Measurements from ENCODE around the gene DNER. TPM values are rescaled to one million over a fixed set of nuclear protein-coding genes. Genes with fewer than 3 reads are reported as not detected.

The DNER gene
- total and polyA plus RNA-seq, 10 of the 15 experiments (the other 5 are each of a cell fraction or from before 2014, with no cell fraction given), result 0.04 to 0.08 (median 0.07) TPM; not detected in 7

GRCh38 chr2:229526951-229527350 lies 187.4 kb downstream of the DNER start (continued):
- TF ChIP-seq POU2F2 (IDR thresholded peaks at IDR 0.05; ENCODE audit: borderline replicate concordance, low read depth, low read length) (no peak), TAF1 (IDR thresholded peaks at IDR 0.05; ENCODE audit: borderline replicate concordance, low read depth, low read length) (no peak), CREM (IDR thresholded peaks at IDR 0.05; ENCODE audit: low read depth) (no peak), TARDBP (IDR thresholded peaks at IDR 0.05; ENCODE audit: borderline replicate concordance) (no peak), SREBF2 (IDR thresholded peaks at IDR 0.05; ENCODE audit: low read length) (no peak)

GRCh38 chr2:229524799-229525198 lies 189.6 kb downstream of the DNER start:
- in situ Hi-C loops (cut with MboI) (no loop called here), intact Hi-C loops (cut with micrococcal nuclease; ENCODE audit: unreplicated experiment) (no loop called here)
- ChIA-PET CTCF (no interaction called here), SMC1A (ENCODE audit: uncharacterized antibody, unreplicated experiment) (no interaction called here), POLR2A (no interaction called here), RAD21 (ENCODE audit: unreplicated experiment) (no interaction called here)
- no peak for FAIRE-seq
- Histone ChIP-seq H3K27me3 (replicated peaks in 1 of 2; ENCODE audit: control insufficient read depth in 2 of 2, insufficient read depth in 2 of 2, low read length in 1 of 2) (0 out of 4 replicates have a peak, but pooled peaks cover 0 to 2% of the 10 kb centered on the region in 2 experiments), H4K20me1 (ENCODE audit: control insufficient read depth, insufficient read depth) (no peaks in the 10 kb centered on the region), H3K9ac (ENCODE audit: control insufficient read depth, insufficient read depth, low read length) (no peak overlapping the region), H3K4me2 (ENCODE audit: control insufficient read depth, insufficient read depth) (no peak overlapping the region), H3K27ac (ENCODE audit: control insufficient read depth, insufficient read depth) (no peak overlapping the region), H3K79me2 (ENCODE audit: control insufficient read depth, insufficient read depth, low read length) (no peaks in the 10 kb centered on the region), H3K4me1 (ENCODE audit: control insufficient read depth, insufficient read depth, low read length) (no peaks in the 10 kb centered on the region; the same call in 1 of the 2 replicates), H2AFZ (ENCODE audit: control insufficient read depth, low read depth, low read length) (no peak overlapping the region), H3K9me3 (replicated peaks; ENCODE audit: control insufficient read depth, insufficient read depth, low read length) (no peaks in the 10 kb centered on the region), H3K4me3 (no peak overlapping the region), H3K36me3 (ENCODE audit: control insufficient read depth in 2 of 2, insufficient read depth in 2 of 2, low read length in 1 of 2) (no peaks in the 10 kb centered on the region)
- TF ChIP-seq PML (IDR thresholded peaks at IDR 0.05; ENCODE audit: low read length), result no peak
- TF ChIP-seq MTA2 (IDR thresholded peaks at IDR 0.05; ENCODE audit: low read depth), result no peak
- no peak for TF ChIP-seq ZBTB11 (CRISPR knock-in tag; IDR thresholded peaks at IDR 0.05)
- no peak for TF ChIP-seq EZH2 (IDR thresholded peaks at IDR 0.05; ENCODE audit: borderline replicate concordance, control insufficient read depth, low read depth, low read length)
- TF ChIP-seq SMAD5 (IDR thresholded peaks at IDR 0.05; ENCODE audit: low read depth), result no peak
- no peak for DNase-seq (ENCODE audit: low read depth, low spot score)
- WGBS (ENCODE audit: insufficient coverage, insufficient replicate concordance, low lambda C conversion rate, missing lambda C conversion rate), result 40% methylated on average over 10 of the region's 10 CpGs
- no peak for ATAC-seq
- no TSS peak for BruUV-seq (replicated peaks)
